Measurements from ENCODE around the gene PPP1CA. TPM values are rescaled to one million over a fixed set of nuclear protein-coding genes. Genes with fewer than 3 reads are reported as not detected.

PPP1CA gene
- polyA plus RNA-seq, 2 of the 4 experiments (the other 2 are of a cell fraction) = 174 to 208 TPM

DNA sequence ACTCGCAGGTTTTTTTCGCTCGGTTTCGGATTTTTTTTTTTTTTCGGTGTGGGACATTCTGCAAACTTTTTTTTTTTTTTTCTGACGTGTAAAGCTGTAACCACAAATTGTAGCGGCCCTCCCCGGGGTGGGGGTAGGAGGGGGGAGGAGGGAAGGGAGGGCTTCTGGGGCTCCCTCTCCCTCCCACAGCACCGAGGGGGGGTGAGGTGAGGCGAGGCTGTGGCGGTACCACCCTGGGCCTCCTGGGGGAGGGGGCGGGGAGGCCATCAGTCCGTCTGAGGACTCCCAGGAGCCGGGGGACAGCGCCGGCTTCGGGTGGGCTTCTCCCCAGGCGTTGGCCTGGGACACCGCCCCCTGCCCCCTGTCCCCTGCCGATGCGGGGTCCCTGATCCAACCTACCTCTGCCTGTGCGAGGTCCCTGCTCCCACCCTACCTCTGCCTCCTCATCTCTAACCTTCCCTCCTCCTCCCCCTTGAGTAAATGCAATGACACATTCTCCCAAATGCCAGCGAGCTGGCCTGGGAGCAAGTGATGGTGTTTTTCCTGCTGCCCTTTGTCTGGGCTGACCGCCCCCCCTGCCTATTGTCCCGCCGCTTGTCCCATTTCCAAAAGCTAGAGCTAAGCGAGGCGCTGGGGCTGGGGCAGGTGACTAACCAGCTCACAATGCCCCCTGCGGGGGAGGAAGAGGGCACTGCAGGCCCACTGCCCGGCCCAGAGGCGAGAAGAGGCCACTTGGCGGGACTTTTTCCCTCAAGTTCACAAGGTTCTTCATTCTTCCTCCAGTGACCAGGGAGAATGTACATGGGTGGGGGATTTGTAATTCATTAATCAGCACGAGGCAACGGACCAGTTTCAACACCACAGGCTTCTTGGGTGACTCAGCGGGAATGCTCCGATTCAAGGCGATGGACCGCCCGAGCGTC, 27.7 kb downstream of the PPP1CA start (continued):
- peak; percentile 63 for TF ChIP-seq NPAS2 (CRISPR knock-in tag; IDR thresholded peaks at IDR 0.05; ENCODE audit: borderline replicate concordance)
- TF ChIP-seq, protein P1, sequence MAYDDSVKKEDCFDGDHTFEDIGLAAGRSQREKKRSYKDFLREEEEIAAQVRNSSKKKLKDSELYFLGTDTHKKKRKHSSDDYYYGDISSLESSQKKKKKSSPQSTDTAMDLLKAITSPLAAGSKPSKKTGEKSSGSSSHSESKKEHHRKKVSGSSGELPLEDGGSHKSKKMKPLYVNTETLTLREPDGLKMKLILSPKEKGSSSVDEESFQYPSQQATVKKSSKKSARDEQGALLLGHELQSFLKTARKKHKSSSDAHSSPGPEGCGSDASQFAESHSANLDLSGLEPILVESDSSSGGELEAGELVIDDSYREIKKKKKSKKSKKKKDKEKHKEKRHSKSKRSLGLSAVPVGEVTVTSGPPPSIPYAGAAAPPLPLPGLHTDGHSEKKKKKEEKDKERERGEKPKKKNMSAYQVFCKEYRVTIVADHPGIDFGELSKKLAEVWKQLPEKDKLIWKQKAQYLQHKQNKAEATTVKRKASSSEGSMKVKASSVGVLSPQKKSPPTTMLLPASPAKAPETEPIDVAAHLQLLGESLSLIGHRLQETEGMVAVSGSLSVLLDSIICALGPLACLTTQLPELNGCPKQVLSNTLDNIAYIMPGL (CRISPR knock-in tag; IDR thresholded peaks at IDR 0.05; ENCODE audit: borderline replicate concordance) = no peak
- TF ChIP-seq ZSCAN20 (CRISPR knock-in tag; IDR thresholded peaks at IDR 0.05) = no peak
- TF ChIP-seq CBX2 (IDR thresholded peaks at IDR 0.05; ENCODE audit: borderline replicate concordance, low read depth) = no peak
- TF ChIP-seq, protein P2, sequence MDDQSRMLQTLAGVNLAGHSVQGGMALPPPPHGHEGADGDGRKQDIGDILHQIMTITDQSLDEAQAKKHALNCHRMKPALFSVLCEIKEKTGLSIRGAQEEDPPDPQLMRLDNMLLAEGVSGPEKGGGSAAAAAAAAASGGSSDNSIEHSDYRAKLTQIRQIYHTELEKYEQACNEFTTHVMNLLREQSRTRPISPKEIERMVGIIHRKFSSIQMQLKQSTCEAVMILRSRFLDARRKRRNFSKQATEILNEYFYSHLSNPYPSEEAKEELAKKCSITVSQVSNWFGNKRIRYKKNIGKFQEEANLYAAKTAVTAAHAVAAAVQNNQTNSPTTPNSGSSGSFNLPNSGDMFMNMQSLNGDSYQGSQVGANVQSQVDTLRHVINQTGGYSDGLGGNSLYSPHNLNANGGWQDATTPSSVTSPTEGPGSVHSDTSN (IDR thresholded peaks at IDR 0.05) = no peak; the same call in 1 of the 2 replicates
- TF ChIP-seq, protein P3, sequence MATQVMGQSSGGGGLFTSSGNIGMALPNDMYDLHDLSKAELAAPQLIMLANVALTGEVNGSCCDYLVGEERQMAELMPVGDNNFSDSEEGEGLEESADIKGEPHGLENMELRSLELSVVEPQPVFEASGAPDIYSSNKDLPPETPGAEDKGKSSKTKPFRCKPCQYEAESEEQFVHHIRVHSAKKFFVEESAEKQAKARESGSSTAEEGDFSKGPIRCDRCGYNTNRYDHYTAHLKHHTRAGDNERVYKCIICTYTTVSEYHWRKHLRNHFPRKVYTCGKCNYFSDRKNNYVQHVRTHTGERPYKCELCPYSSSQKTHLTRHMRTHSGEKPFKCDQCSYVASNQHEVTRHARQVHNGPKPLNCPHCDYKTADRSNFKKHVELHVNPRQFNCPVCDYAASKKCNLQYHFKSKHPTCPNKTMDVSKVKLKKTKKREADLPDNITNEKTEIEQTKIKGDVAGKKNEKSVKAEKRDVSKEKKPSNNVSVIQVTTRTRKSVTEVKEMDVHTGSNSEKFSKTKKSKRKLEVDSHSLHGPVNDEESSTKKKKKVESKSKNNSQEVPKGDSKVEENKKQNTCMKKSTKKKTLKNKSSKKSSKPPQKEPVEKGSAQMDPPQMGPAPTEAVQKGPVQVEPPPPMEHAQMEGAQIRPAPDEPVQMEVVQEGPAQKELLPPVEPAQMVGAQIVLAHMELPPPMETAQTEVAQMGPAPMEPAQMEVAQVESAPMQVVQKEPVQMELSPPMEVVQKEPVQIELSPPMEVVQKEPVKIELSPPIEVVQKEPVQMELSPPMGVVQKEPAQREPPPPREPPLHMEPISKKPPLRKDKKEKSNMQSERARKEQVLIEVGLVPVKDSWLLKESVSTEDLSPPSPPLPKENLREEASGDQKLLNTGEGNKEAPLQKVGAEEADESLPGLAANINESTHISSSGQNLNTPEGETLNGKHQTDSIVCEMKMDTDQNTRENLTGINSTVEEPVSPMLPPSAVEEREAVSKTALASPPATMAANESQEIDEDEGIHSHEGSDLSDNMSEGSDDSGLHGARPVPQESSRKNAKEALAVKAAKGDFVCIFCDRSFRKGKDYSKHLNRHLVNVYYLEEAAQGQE (IDR thresholded peaks at IDR 0.05) = no peak
- TF ChIP-seq ZNF302 (CRISPR knock-in tag; IDR thresholded peaks at IDR 0.05) = no peak
- 0 out of 2 replicates have a peak, but pooled peaks have one; percentile 46 for TF ChIP-seq RFX5 (IDR thresholded peaks at IDR 0.05)
- no peak for TF ChIP-seq HEYL (CRISPR knock-in tag; IDR thresholded peaks at IDR 0.05)
- peak; percentile 49 for TF ChIP-seq MYC (IDR thresholded peaks at IDR 0.05; ENCODE audit: borderline replicate concordance, low read length)
- TF ChIP-seq, protein P4, sequence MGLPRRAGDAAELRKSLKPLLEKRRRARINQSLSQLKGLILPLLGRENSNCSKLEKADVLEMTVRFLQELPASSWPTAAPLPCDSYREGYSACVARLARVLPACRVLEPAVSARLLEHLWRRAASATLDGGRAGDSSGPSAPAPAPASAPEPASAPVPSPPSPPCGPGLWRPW (IDR thresholded peaks at IDR 0.05) = no peak
- TF ChIP-seq ZC3H11A (IDR thresholded peaks at IDR 0.05) = no peak
- TF ChIP-seq EP300 (IDR thresholded peaks at IDR 0.05) = peak; percentile 87 to 93; a peak in 4 of 5 replicates
- no peak for TF ChIP-seq KDM1A (IDR thresholded peaks at IDR 0.05; ENCODE audit: low read depth)
- TF ChIP-seq, protein P5, sequence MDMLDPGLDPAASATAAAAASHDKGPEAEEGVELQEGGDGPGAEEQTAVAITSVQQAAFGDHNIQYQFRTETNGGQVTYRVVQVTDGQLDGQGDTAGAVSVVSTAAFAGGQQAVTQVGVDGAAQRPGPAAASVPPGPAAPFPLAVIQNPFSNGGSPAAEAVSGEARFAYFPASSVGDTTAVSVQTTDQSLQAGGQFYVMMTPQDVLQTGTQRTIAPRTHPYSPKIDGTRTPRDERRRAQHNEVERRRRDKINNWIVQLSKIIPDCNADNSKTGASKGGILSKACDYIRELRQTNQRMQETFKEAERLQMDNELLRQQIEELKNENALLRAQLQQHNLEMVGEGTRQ (IDR thresholded peaks at IDR 0.05) = peak; percentile 39
- no peak for TF ChIP-seq ESRRA (IDR thresholded peaks at IDR 0.05; ENCODE audit: borderline replicate concordance, low read length)
- TF ChIP-seq RARB (CRISPR knock-in tag; IDR thresholded peaks at IDR 0.05) = peak; percentile 82; the same call in 1 of the 2 replicates
- TF ChIP-seq HOXB5 (CRISPR knock-in tag; IDR thresholded peaks at IDR 0.05) = no peak; the same call in 1 of the 2 replicates
- no peak for TF ChIP-seq NR3C1 (IDR thresholded peaks at IDR 0.05)
- no peak for TF ChIP-seq RNF2 (IDR thresholded peaks at IDR 0.05; ENCODE audit: borderline replicate concordance, low read depth)
